ENCODE measurements around the gene PGA3. TPM values are rescaled to one million over a fixed set of nuclear protein-coding genes. Genes with fewer than 3 reads are reported as not detected.
"Not testable (repeated sequence)": the region's sequence is repeated elsewhere in the genome, so short reads cannot be mapped to it uniquely, and the experiment has no call there.

The PGA3 gene
- total RNA-seq, 3 donors from 2014 or later = not detected

DNA sequence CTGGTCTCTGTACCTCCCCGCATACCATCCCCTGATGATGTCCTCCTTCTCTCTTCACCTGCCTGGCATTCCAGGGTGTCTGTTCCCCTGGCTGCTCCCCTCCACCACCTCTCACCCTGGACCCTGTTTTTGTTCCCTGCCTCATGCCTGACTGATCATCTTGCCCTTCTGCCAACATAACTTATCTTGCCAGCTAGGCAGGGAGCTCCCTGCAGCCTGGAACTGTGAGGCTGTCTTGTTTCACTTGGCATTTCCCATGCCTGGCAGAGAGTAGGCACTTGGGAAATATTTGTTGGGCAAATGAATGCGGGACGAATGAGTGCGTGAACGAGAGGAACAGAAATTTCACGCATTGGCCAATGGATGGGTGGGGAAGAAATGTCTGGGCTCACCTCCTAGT, 7.3 kb downstream of the PGA3 start:
- ATAC-seq; H3K9me3 Mint-ChIP-seq; H3K27me3 Mint-ChIP-seq (ENCODE audit: low read depth); H3K36me3 Mint-ChIP-seq (ENCODE audit: insufficient read depth); H3K4me3 Mint-ChIP-seq; H3K4me1 Mint-ChIP-seq (ENCODE audit: low read depth); DNase-seq: not testable (repeated sequence)

DNA sequence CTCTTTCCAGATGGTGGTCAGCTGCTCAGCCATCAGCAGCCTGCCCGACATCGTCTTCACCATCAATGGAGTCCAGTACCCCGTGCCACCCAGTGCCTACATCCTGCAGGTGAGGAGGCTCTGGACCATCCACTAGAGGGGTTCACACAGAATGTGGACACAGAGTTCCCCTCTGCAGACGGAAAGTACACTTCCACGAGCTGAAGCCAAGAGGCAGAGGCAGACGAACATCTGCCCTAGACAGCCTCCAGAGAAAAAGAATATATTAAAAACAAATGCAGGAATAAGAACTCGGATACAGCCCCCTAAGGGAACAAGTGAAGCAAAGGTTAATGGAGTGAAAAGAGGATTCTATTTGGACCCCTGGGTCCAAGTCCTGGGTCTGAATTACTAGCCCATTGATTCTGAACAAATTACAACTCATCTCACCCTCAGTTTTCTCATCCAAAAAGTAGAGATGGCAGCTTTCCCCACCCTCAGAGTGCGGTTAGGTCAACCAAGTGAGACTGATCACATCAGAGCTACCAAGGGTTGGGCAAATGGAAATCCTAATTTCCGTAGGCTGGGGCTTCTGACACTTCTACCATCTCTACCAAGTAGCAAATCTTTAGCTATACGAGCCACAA, 8.1 kb downstream of the PGA3 start:
- H3K27me3 Mint-ChIP-seq (ENCODE audit: low read depth); DNase-seq; H3K4me3 Mint-ChIP-seq; ATAC-seq; H3K9me3 Mint-ChIP-seq; H3K4me1 Mint-ChIP-seq (ENCODE audit: low read depth); H3K36me3 Mint-ChIP-seq (ENCODE audit: insufficient read depth): not testable (repeated sequence)

DNA sequence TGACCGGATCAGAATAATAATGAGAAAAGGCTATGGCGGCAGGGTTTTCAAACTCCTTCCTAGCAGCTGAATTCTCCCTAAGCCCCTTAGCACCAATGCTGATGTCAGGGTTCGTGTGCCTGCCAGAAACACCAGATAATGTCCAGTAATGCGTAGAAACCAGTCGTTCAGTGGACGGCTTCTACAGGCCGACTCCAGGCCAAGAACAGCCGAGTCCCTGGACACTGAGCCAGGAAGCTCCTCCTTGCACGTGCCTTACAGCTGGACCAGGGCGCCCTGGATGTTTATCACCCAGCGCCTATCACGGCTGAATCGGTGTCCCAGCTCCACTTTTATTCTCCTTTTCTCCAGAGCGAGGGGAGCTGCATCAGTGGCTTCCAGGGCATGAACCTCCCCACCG, 8.9 kb downstream of the PGA3 start:
- H3K4me3 Mint-ChIP-seq; H3K27me3 Mint-ChIP-seq (ENCODE audit: low read depth); H3K9me3 Mint-ChIP-seq: not testable (repeated sequence)

DNA sequence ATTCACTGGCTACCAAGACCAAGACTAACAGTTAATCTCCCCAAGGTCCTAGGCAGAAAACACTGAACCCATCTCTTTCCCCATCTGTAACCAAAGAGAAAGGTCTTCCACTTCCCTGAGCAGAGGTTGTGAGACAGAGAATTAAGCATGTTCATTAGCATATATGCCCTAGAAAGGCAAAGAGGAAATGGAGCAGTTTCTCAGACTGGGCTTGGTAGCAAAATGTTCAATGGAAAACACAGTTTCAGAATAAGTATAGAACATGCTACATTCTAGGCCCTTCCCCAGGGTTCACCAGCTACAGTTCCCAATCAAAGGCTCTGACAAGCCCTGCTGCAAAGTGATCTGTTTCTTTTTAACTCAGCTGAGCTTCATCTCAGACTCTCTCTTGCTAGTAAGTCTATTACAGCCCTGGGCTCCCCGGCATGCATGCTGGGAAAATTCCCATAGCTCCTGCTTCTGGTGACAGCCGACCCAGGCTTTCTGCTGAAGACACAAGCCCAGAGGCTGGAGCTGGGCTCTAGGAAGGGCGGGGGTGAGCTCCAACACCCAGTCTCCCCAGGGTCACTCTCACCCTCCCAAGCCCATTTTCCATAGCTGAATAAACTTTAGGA, 10.5 kb downstream of the PGA3 start:
- not testable (repeated sequence) for H3K9me3 Mint-ChIP-seq; H3K4me3 Mint-ChIP-seq; DNase-seq; ATAC-seq; H3K4me1 Mint-ChIP-seq (ENCODE audit: low read depth); H3K36me3 Mint-ChIP-seq (ENCODE audit: insufficient read depth); H3K27me3 Mint-ChIP-seq (ENCODE audit: low read depth)

More for the DNA sequence above, 8.9 kb downstream of the PGA3 start:
- not testable (repeated sequence) for H3K36me3 Mint-ChIP-seq (ENCODE audit: insufficient read depth); ATAC-seq; DNase-seq; H3K4me1 Mint-ChIP-seq (ENCODE audit: low read depth)

DNA sequence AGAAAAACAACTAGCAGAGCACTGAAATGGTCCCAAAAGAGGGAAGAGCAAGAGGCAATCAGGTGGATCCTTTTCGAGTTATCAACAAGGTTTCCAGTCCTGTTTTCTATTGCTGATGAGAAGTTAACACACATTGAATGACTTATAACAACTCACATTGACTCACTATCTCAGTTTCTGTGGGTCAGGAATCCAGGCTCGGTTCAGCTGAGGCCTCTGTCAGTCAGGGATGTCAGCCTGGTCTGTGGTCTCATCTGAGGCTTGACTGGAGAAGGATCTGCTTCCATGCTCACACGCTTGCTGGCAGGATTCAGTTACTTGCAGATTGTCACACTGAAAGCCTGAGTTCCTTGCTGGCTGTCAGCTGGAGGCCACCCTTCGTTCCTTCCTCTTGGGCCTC, 15.0 kb downstream of the PGA3 start:
- DNase-seq; H3K27me3 Mint-ChIP-seq (ENCODE audit: low read depth); H3K4me1 Mint-ChIP-seq (ENCODE audit: low read depth); H3K9me3 Mint-ChIP-seq; H3K4me3 Mint-ChIP-seq; ATAC-seq; H3K36me3 Mint-ChIP-seq (ENCODE audit: insufficient read depth): not testable (repeated sequence)

DNA sequence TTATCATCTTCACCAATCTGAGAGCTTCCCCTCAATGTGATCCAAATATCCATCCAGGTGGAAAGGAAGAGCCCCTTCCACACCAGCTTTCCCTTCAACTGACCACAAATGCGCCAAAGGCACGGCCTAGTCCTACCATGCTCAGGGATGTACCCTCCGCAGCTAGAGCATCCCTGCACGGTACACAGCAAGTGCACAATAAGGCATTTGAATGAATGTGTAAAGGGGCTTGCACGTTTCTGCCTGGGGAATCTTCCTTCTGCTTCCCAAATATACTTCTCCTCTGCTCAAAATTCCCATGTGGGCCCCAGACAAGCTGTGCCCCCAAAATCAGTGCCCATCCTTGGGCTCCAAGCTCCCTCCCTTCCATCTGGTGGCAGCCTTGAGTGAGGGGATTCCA, 15.7 kb downstream of the PGA3 start:
- ATAC-seq; H3K27me3 Mint-ChIP-seq (ENCODE audit: low read depth); DNase-seq; H3K4me1 Mint-ChIP-seq (ENCODE audit: low read depth); H3K9me3 Mint-ChIP-seq; H3K4me3 Mint-ChIP-seq; H3K36me3 Mint-ChIP-seq (ENCODE audit: insufficient read depth): not testable (repeated sequence)

DNA sequence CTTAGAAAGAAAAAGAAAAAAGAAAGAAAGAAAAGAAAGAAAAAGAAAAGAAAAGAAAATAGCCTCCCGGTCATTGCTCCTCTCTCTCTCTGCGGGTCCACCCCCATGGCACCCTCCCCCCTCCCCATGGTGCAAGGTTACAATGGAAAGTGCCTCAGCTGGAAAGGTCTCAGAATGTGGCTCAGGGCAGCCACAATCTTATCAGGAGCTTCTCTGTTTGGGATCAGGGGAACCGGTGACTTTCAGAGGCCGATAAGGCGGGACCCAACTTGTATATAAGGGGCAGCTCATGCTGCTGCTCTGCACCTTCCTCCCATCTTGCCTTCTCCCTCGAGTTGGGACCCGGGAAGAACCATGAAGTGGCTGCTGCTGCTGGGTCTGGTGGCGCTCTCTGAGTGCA, 18.7 kb downstream of the PGA3 start, which contains the start of gene PGA4:
TSS of gene PGA4 (plus strand) at position 301 of the 400 bp plus-strand sequence. CDS start at position 355, 54 bp downstream.
- not testable (repeated sequence) for H3K4me3 Mint-ChIP-seq; H3K27me3 Mint-ChIP-seq (ENCODE audit: low read depth); ATAC-seq; H3K36me3 Mint-ChIP-seq (ENCODE audit: insufficient read depth); H3K4me1 Mint-ChIP-seq (ENCODE audit: low read depth); H3K9me3 Mint-ChIP-seq; DNase-seq

DNA sequence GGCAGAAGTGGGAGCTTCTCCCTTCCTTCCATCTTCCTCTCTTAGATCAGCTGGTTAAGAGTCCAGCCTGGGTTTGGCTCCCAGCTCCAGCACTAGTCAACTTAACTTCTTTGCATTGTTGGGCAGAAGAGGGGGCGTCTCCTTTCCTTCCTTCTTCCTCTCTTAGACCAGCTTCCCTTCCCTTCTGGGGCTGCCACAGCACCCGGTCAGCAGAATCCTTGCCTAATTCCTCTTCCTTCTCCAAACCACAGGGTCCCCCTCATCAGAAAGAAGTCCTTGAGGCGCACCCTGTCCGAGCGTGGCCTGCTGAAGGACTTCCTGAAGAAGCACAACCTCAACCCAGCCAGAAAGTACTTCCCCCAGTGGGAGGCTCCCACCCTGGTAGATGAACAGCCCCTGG, 19.4 kb downstream of the PGA3 start:
- H3K4me3 Mint-ChIP-seq; H3K4me1 Mint-ChIP-seq (ENCODE audit: low read depth); H3K9me3 Mint-ChIP-seq; H3K27me3 Mint-ChIP-seq (ENCODE audit: low read depth); DNase-seq; H3K36me3 Mint-ChIP-seq (ENCODE audit: insufficient read depth); ATAC-seq: not testable (repeated sequence)

DNA sequence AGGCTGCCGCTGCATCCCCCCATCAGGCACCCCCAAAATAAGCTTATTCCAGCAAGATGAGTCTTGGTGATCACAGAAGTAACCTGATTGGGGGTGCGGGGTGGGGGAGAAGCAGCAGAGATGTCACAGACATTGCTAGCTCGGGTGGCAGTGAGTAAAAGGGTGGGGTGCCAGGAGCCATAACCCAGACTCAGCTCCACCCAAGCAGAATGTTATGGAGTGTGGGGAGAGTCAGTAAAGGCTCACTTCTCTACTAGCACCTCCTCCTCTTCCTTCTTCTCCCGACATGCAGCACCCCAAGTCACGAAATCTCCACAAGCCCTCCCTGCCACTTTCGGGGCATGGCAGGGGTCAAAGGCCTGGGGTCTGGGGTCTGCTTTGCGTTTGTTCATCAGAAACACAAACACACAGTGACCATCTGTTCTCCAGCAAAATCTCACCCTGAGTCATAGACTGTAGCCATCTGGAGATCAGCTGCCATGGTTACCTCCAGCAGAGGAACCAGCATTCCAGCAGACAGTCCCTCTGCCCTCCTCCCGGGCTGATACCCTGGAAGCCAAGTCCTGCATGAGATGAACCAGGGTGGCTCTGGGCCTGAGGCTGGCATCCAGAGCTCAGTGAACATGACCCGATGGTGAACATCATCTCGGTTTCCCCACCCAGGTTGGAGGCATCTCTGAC, 23.3 kb downstream of the PGA3 start:
- not testable (repeated sequence) for DNase-seq; H3K4me1 Mint-ChIP-seq (ENCODE audit: low read depth); H3K4me3 Mint-ChIP-seq; H3K27me3 Mint-ChIP-seq (ENCODE audit: low read depth); H3K9me3 Mint-ChIP-seq; ATAC-seq; H3K36me3 Mint-ChIP-seq (ENCODE audit: insufficient read depth)

DNA sequence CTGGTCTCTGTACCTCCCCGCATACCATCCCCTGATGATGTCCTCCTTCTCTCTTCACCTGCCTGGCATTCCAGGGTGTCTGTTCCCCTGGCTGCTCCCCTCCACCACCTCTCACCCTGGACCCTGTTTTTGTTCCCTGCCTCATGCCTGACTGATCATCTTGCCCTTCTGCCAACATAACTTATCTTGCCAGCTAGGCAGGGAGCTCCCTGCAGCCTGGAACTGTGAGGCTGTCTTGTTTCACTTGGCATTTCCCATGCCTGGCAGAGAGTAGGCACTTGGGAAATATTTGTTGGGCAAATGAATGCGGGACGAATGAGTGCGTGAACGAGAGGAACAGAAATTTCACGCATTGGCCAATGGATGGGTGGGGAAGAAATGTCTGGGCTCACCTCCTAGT, 26.1 kb downstream of the PGA3 start:
- not testable (repeated sequence) for H3K36me3 Mint-ChIP-seq (ENCODE audit: insufficient read depth); ATAC-seq; H3K9me3 Mint-ChIP-seq; H3K4me3 Mint-ChIP-seq; H3K27me3 Mint-ChIP-seq (ENCODE audit: low read depth); DNase-seq; H3K4me1 Mint-ChIP-seq (ENCODE audit: low read depth)

DNA sequence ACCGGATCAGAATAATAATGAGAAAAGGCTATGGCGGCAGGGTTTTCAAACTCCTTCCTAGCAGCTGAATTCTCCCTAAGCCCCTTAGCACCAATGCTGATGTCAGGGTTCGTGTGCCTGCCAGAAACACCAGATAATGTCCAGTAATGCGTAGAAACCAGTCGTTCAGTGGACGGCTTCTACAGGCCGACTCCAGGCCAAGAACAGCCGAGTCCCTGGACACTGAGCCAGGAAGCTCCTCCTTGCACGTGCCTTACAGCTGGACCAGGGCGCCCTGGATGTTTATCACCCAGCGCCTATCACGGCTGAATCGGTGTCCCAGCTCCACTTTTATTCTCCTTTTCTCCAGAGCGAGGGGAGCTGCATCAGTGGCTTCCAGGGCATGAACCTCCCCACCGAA, 27.7 kb downstream of the PGA3 start:
- H3K36me3 Mint-ChIP-seq (ENCODE audit: insufficient read depth); H3K9me3 Mint-ChIP-seq; ATAC-seq; H3K27me3 Mint-ChIP-seq (ENCODE audit: low read depth); H3K4me3 Mint-ChIP-seq; DNase-seq; H3K4me1 Mint-ChIP-seq (ENCODE audit: low read depth): not testable (repeated sequence)

DNA sequence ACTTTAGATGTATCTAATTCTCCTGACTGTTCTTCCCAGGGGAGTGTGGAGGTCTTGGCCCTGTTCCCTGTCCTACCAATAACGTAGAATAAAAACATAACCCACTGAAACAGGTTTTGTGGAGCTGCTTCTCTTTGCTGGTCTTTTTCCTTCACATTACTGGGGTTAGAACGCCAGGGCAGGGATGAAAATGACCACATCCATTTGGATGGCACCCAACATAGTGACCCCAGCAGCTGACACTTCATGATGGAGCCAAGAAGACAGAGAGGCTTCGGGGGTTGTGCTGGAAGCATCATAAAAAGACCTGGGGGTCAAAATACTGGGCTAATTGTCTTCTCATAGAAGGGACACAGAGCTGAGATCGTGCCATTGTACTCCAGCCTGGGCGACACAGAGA, 28.3 kb downstream of the PGA3 start:
- DNase-seq; ATAC-seq; H3K4me1 Mint-ChIP-seq (ENCODE audit: low read depth); H3K36me3 Mint-ChIP-seq (ENCODE audit: insufficient read depth); H3K27me3 Mint-ChIP-seq (ENCODE audit: low read depth); H3K9me3 Mint-ChIP-seq; H3K4me3 Mint-ChIP-seq: not testable (repeated sequence)

DNA sequence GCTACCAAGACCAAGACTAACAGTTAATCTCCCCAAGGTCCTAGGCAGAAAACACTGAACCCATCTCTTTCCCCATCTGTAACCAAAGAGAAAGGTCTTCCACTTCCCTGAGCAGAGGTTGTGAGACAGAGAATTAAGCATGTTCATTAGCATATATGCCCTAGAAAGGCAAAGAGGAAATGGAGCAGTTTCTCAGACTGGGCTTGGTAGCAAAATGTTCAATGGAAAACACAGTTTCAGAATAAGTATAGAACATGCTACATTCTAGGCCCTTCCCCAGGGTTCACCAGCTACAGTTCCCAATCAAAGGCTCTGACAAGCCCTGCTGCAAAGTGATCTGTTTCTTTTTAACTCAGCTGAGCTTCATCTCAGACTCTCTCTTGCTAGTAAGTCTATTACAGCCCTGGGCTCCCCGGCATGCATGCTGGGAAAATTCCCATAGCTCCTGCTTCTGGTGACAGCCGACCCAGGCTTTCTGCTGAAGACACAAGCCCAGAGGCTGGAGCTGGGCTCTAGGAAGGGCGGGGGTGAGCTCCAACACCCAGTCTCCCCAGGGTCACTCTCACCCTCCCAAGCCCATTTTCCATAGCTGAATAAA, 29.3 kb downstream of the PGA3 start:
- H3K4me3 Mint-ChIP-seq; H3K27me3 Mint-ChIP-seq (ENCODE audit: low read depth); H3K36me3 Mint-ChIP-seq (ENCODE audit: insufficient read depth); ATAC-seq; H3K4me1 Mint-ChIP-seq (ENCODE audit: low read depth); DNase-seq; H3K9me3 Mint-ChIP-seq: not testable (repeated sequence)

DNA sequence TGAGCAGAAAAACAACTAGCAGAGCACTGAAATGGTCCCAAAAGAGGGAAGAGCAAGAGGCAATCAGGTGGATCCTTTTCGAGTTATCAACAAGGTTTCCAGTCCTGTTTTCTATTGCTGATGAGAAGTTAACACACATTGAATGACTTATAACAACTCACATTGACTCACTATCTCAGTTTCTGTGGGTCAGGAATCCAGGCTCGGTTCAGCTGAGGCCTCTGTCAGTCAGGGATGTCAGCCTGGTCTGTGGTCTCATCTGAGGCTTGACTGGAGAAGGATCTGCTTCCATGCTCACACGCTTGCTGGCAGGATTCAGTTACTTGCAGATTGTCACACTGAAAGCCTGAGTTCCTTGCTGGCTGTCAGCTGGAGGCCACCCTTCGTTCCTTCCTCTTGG, 33.8 kb downstream of the PGA3 start:
- not testable (repeated sequence) for H3K9me3 Mint-ChIP-seq; H3K27me3 Mint-ChIP-seq (ENCODE audit: low read depth); DNase-seq; ATAC-seq; H3K36me3 Mint-ChIP-seq (ENCODE audit: insufficient read depth); H3K4me3 Mint-ChIP-seq; H3K4me1 Mint-ChIP-seq (ENCODE audit: low read depth)

DNA sequence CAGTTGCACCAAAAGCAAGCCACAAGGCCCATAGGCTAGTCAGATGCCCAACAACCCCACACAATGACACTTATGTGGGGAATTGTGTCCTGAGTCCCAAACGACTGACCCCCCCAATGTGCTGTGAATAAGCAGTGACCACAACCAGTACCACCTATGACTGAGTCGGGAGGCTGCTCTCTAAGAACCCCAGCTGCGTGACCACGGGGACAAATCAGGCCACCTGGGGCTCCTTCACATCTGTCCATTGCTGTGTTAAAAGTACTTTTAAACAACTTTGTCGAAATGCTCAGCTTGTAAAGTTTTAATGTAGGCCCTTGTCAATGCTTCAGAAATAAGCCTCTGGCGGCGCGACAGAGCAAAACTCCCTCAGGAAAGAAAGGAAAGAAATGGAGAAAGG, 37.0 kb downstream of the PGA3 start:
- H3K4me1 Mint-ChIP-seq (ENCODE audit: low read depth); H3K27me3 Mint-ChIP-seq (ENCODE audit: low read depth); H3K36me3 Mint-ChIP-seq (ENCODE audit: insufficient read depth); H3K9me3 Mint-ChIP-seq; ATAC-seq; DNase-seq; H3K4me3 Mint-ChIP-seq: not testable (repeated sequence)

Data from activated T-cell treated with anti-CD3 and anti-CD28 coated beads, Interleukin-2, amount 50 U/mL, for 4 hours (primary cell).